Stomach (tissue), 9 donors: Measurements from ENCODE around the gene ANTKMT. TPM values are rescaled to one million over a fixed set of nuclear protein-coding genes. Genes with fewer than 3 reads are reported as not detected.

Experiments
- DNase-seq, 2 donors: peaks; one replicate each; pipeline versions ENCODE4 v3.0.0 to v3.0.0-alpha.2; 2013 to 2019
- H3K27ac ChIP-seq, 5 donors: fragments of 200-600 bp in 4 of 5; sonication (generic) in 4 of 5; one replicate each; pipeline ENCODE4 v1.5.1; 2013 to 2019; ENCODE audit warnings: mild to moderate bottlenecking in 1 of 5, moderate library complexity in 1 of 5
- H3K27me3 ChIP-seq, 3 donors: fragments of 200-600 bp; sonication (generic); one replicate each; pipeline ENCODE4 v1.5.1; 2017 to 2019; ENCODE audit warnings: mixed run types in 1 of 3
- H3K36me3 ChIP-seq, 4 donors: fragments of 200-600 bp; sonication (generic); 1 replicate in 3 of 4; 2 replicates in 1 of 4; pipeline ENCODE4 v1.5.1; 2016 to 2019
- H3K4me1 ChIP-seq, 4 donors: fragments of 200-600 bp; sonication (generic); one replicate each; pipeline ENCODE4 v1.5.1; 2016 to 2019
- H3K4me3 ChIP-seq, 4 donors: fragments of 200-600 bp; sonication (generic) in 3 of 4; one replicate each; pipeline ENCODE4 v1.5.1; 2016 to 2019; ENCODE audit warnings: mild to moderate bottlenecking in 1 of 4
- H3K9me3 ChIP-seq, 4 donors: fragments of 200-600 bp; sonication (generic); one replicate each; pipeline ENCODE4 v1.5.1; 2016 to 2019
- EP300 ChIP-seq: sonication (generic); formaldehyde crosslinking; IDR thresholded peaks from one replicate; pipeline ENCODE4 v1.6.1; 2017; ENCODE audit warnings: antibody characterized with exemption
- POLR2A ChIP-seq, 4 donors: fragments of 450-650 bp; IDR thresholded peaks; one replicate each; pipeline ENCODE4 v1.6.1; 2016; ENCODE audit warnings: antibody characterized with exemption in 4 of 4, control low read depth in 2 of 4, mild to moderate bottlenecking in 1 of 4, moderate library complexity in 1 of 4
- POLR2AphosphoS5 ChIP-seq, 3 donors: sonication (generic); formaldehyde crosslinking; IDR thresholded peaks; one replicate each; pipeline ENCODE4 v1.6.1; 2016; ENCODE audit warnings: antibody characterized with exemption in 3 of 3
- WGBS, 5 donors: extraction: QIAGEN DNeasy Blood & Tissue Kit in 3 of 5; methylation state at CpG; one replicate each; pipeline versions ENCODE4 v1.1.5 to v1.1.7; 2013 to 2018; 5-methylcytosine and 5-hydroxymethylcytosine counted together
- intact Hi-C: fragments of 100-400 bp; cut with DNase I; formaldehyde crosslinking; loops from one replicate; pipeline ENCODE4 v1.15.1; 2023; ENCODE audit warnings: low total_unique reads
- polyA plus RNA-seq, 3 donors: library from polyadenylated mRNA; stranded (reverse); fragments of 200-250 nt; gene quantifications; one replicate each; pipeline ENCODE4 v1.2.3, GENCODE V29; 2013
- total RNA-seq, 5 donors: library from RNA; depleted of rRNA; stranded (reverse); fragments of >200 nt; gene quantifications; one replicate each; pipeline versions ENCODE4 v1.1.0 to v1.2.3, GENCODE V29; 2014 to 2016
- TF ChIP-seq, protein P1 (sequence below), 7 experiments: fragments of 450-650 bp in 4 of 7; fragments of 200-600 bp in 3 of 7; sonication (generic) in 3 of 7; IDR thresholded peaks; one replicate each; pipeline ENCODE4 v1.5.1; 2016 to 2019; ENCODE audit warnings: antibody characterized with exemption in 7 of 7, control low read depth in 2 of 7, mild to moderate bottlenecking in 1 of 7
- donor health status: healthy with polysubstance abuse.
- donor health status: Bipolar disorder and iron deficiency.
- donor health status: healthy.

ANTKMT gene
- total and polyA plus RNA-seq, 8 donors = 9.7 to 602 (median 51.5) TPM

DNA sequence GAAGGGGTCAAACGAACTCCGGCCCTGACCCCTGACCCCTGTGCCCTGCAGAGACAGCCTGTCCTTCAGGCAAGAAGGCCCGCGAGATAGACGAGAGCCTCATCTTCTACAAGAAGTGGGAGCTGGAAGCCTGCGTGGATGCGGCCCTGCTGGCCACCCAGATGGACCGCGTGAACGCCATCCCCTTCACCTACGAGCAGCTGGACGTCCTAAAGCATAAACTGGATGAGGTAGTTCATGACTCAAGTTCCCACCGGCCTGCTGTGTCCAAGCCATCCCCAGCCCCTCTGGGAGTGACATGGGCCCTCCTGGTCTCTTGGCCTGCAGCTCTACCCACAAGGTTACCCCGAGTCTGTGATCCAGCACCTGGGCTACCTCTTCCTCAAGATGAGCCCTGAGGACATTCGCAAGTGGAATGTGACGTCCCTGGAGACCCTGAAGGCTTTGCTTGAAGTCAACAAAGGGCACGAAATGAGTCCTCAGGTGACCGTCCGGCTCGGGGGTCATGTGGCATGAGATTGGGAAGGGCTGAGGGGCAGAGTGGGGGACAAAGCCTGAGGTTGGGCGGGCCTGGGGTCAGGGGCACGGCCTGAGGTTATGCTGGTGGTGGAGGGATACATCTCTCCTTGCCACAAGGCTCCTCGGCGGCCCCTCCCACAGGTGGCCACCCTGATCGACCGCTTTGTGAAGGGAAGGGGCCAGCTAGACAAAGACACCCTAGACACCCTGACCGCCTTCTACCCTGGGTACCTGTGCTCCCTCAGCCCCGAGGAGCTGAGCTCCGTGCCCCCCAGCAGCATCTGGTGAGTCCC is 45.3 kb downstream of the ANTKMT start:
- no peaks in the 10 kb centered on the region for H3K4me1 ChIP-seq
- intact Hi-C loops = no loop called here
- no peaks in the 10 kb centered on the region for H3K36me3 ChIP-seq
- peaks cover 0 to 78% (median 3%) of the 10 kb centered on the region in 3 donors for H3K27me3 ChIP-seq
- TF ChIP-seq, protein P1, sequence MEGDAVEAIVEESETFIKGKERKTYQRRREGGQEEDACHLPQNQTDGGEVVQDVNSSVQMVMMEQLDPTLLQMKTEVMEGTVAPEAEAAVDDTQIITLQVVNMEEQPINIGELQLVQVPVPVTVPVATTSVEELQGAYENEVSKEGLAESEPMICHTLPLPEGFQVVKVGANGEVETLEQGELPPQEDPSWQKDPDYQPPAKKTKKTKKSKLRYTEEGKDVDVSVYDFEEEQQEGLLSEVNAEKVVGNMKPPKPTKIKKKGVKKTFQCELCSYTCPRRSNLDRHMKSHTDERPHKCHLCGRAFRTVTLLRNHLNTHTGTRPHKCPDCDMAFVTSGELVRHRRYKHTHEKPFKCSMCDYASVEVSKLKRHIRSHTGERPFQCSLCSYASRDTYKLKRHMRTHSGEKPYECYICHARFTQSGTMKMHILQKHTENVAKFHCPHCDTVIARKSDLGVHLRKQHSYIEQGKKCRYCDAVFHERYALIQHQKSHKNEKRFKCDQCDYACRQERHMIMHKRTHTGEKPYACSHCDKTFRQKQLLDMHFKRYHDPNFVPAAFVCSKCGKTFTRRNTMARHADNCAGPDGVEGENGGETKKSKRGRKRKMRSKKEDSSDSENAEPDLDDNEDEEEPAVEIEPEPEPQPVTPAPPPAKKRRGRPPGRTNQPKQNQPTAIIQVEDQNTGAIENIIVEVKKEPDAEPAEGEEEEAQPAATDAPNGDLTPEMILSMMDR (IDR thresholded peaks at IDR 0.05) = no peak
- no peaks in the 10 kb centered on the region for H3K9me3 ChIP-seq
- 76 to 88% (median 85%) methylated on average over 7 to 29 of the region's 29 CpGs for WGBS, 5 donors
- H3K27ac ChIP-seq = no peak overlapping the region
- DNase-seq = no peak
- H3K4me3 ChIP-seq = no peak overlapping the region

GRCh38 chr16:766820-767640 is 46.1 kb downstream of the ANTKMT start:
- H3K9me3 ChIP-seq = no peaks in the 10 kb centered on the region
- no peaks in the 10 kb centered on the region for H3K4me1 ChIP-seq
- TF ChIP-seq EP300 (no peak), POLR2AphosphoS5 (IDR thresholded peaks at IDR 0.05) (no peak), POLR2A (IDR thresholded peaks at IDR 0.05) (no peak)
- TF ChIP-seq, protein P1 (IDR thresholded peaks at IDR 0.05) = no peak
- H3K27ac ChIP-seq = no peak overlapping the region
- H3K4me3 ChIP-seq = no peak overlapping the region
- intact Hi-C loops = no loop called here
- 69 to 91% (median 72%) methylated on average over 16 to 38 of the region's 48 CpGs for WGBS, 5 donors
- H3K36me3 ChIP-seq = no peaks in the 10 kb centered on the region
- no peak for DNase-seq
- peaks cover 0 to 77% (median 3%) of the 10 kb centered on the region in 3 donors for H3K27me3 ChIP-seq

DNA sequence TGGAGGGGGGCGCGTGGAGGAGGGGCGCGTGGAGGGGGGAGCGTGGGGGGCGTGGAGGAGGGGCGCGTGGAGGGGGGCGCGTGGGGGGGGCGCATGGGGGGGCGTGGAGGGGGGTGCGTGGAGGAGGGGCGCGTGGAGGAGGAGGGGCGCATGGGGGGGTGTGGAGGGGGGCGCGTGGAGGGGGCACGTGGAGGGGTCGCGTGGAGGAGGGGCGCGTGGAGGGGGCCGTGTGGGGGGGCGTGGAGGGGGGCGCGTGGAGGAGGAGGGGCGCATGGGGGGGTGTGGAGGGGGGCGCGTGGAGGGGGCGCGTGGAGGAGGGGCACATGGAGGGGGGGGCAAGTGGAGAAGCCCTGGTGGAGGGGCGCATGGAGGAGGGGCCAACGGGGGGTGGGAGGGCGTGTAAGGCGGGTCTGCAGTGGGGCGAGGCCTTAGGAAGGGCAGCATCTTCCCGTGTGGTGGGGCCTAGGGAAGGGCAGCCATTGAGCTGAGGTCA is 46.8 kb downstream of the ANTKMT start:
- TF ChIP-seq POLR2A (IDR thresholded peaks at IDR 0.05) = no peak
- TF ChIP-seq EP300 = no peak
- no peak for TF ChIP-seq POLR2AphosphoS5 (IDR thresholded peaks at IDR 0.05)
- TF ChIP-seq, protein P1 (IDR thresholded peaks at IDR 0.05) = no peak
- no peaks in the 10 kb centered on the region for H3K9me3 ChIP-seq
- DNase-seq = no peak
- H3K36me3 ChIP-seq = no peaks in the 10 kb centered on the region
- 41 to 57% (median 50%) methylated on average over 6 to 24 of the region's 38 CpGs for WGBS, 5 donors
- no peak overlapping the region for H3K27ac ChIP-seq
- H3K4me1 ChIP-seq = no peaks in the 10 kb centered on the region
- H3K27me3 ChIP-seq = peaks cover 0 to 74% (median 0%) of the 10 kb centered on the region in 3 donors
- intact Hi-C loops = no loop called here
- no peak overlapping the region for H3K4me3 ChIP-seq

DNA sequence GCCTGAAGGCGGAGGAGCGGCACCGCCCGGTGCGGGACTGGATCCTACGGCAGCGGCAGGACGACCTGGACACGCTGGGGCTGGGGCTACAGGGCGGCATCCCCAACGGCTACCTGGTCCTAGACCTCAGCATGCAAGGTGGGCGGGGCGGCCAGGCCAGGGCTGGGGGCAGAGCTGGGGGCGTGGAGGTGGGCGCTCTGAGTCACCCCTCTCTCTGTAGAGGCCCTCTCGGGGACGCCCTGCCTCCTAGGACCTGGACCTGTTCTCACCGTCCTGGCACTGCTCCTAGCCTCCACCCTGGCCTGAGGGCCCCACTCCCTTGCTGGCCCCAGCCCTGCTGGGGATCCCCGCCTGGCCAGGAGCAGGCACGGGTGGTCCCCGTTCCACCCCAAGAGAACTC is 47.5 kb downstream of the ANTKMT start:
- Histone ChIP-seq H3K4me1 (no peaks in the 10 kb centered on the region), H3K9me3 (no peaks in the 10 kb centered on the region), H3K27me3 (peaks cover 0 to 71% (median 0%) of the 10 kb centered on the region in 3 donors), H3K27ac (no peak overlapping the region), H3K4me3 (no peak overlapping the region), H3K36me3 (no peaks in the 10 kb centered on the region)
- DNase-seq = no peak
- WGBS, 5 donors = 36 to 85% (median 75%) methylated on average over 6 to 21 of the region's 21 CpGs
- TF ChIP-seq EP300 (no peak), POLR2AphosphoS5 (IDR thresholded peaks at IDR 0.05) (no peak), POLR2A (IDR thresholded peaks at IDR 0.05) (no peak)
- TF ChIP-seq, protein P1 (IDR thresholded peaks at IDR 0.05) = no peak
- intact Hi-C loops = no loop called here
